ENCODE results near the gene RHOH.

RHOH gene

DNA sequence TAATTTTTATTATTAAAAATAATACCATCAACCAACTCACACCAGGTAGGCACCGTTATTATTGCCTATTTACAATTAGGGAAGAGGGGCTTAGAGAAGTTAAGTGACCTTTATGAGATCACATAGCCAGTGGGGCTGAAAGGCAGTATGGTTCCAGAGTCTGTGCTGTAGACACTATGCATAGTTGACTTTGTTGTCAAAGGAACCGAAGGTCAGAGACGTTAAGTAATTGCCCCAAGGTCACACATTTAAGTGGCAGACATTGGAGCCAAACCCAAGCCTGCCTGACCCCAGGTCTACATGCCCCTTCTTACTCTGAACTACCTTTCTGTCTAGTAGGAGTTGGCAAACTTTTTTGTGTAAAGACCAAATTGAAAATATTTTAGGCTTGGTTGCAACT is 36.4 kb downstream of the RHOH start:
- no peak for DNase-seq (ENCODE audit: low read depth in 2 of 3, low spot score in 2 of 3)

DNA sequence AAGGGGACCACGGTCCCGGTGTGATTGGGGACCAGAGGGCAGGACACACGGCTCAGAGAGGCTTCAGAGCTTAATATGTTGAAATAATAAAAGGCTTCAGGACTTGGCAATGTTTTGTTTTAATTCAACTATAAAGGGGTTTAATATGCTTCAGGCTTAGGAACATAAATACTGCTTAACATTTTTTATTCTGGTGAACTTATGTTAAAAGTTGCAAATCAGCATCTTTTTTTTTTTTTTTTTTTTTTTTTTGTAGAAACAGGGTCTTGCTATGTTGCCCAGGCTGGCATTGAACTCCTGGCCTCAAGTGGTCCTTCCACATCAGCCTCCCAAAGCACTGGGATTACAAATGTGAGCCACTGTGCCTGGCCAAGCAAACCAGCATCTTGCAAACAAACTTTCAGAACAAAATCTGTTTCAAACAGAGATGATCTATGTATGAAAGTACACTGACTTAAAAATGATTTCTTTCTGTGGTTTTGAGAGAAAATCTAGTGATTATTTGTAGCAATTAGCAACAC is 37.7 kb downstream of the RHOH start:
- DNase-seq (ENCODE audit: low read depth in 2 of 3, low spot score in 2 of 3), result no peak

DNA sequence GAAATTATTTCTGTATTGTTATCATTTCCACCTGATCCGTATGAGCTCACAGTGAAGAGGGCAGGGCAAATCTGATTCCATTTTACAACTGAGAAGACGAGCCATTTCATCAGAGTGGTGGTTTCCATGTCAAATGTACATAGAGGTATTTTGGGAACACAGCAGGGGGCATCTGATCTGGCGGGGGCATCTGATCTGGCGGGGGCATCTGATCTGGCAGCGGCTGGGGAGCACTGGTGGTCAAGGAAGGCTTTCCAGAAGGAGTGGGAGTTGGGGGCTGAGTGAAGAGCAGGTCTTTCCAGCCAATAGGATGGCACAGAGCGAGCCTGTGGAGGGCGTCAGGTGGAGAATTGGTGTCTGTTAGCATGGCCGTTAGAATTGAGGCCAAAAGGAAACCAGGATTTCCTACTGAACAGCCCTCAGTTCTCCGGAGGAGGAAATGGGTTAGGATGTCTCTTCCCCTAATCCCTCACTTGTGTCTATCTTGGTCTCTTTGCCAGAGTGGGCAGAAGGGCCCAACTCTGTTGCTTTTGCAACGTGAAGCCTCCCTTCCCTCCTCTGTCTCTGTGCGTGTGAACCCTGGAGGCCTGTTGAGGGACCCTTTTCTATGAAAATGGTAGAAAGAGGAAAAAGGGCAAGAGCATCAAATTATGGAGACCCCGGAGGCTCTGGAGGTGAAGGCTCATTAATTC is 41.3 kb downstream of the RHOH start:
- DNase-seq (ENCODE audit: low read depth in 2 of 3, low spot score in 2 of 3), result no peak

DNA sequence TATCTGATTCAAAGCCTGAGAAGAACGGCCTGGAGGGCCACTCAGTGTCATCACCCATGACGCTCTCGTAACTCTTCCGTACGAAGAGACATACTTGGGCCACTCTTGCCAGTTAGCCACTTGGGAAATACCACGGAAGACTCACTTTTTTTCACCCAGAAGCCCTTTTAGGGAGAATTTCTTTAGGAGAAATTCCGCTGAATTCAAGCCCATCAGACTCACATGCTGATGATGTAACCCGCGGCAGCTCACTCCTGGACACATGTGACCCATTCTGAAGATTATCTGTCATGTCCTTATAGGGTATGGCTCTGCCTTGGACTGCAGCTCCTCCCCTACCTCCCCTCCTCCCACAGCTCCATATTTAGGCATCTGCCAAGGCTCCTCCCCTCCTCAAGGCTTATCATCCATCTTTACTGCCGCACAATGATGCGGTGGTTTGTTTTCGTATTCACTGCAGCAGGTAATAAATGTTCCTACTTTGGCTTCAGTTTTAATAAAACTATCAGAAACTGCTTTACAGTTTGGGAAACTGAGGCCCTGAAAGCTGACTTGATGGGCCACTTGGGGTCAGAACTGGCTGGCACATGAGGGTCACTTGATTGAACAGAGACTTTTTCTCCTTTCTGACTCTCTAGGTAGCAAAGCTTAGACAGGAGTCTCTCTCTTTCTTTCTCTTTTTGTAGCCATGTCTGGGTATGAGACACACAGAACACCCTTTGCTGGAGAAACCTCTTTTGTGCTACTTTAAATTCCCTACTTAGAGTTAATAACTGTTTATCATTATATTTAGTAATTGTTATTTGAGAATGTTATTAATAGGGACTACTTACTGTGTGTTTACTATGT is 42.1 kb downstream of the RHOH start:
- no peak for DNase-seq (ENCODE audit: low read depth in 2 of 3, low spot score in 2 of 3)

DNA sequence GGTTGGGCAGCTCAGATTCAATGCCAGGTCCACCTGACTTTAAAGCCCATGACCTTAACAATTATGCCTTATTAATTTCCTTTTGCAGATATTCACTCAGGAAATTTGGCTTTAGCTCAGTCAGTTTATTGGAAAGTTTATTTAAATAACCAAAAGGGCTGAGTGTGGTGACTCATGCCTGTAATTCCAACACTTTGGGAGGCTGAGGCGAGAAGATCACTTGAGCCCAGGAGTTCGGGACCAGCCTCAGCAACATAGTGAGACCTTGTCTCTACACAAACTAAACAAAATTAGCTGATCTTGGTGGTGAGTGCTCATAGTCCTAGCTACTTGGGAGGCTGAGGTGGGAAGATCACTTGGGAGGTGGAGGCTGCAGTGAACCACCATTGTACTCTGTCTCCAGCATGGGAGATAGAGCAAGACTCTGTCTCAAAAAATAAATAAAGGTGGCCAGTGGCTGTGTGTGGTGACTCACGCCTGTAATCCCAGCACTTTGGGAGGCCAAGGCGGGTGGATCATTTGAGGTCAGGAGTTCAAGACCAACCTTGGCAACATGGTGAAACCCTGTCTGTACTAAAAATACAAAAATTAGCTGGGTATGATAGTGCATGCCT is 43.3 kb downstream of the RHOH start:
- DNase-seq (ENCODE audit: low read depth in 2 of 3, low spot score in 2 of 3), result no peak

DNA sequence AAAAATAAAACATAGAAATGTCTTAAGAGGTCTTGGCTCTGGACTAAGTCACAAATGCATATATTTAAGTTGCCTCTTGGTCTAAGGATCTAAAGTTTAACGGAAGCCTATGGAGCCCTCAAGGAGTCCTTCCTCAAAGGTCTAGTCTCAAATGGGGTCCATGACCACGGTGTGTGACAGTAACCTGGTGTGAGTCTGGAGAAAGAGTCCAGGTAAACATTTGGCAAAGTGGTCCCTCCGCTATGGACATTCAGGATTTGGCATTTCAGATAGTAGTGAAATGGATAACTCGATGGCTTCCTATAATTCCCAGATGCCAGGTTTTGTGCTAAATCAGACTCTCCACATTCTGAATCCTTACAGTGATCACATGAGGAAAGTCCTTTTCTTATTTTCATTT is 44.2 kb downstream of the RHOH start:
- DNase-seq (ENCODE audit: low read depth in 2 of 3, low spot score in 2 of 3), result no peak

DNA sequence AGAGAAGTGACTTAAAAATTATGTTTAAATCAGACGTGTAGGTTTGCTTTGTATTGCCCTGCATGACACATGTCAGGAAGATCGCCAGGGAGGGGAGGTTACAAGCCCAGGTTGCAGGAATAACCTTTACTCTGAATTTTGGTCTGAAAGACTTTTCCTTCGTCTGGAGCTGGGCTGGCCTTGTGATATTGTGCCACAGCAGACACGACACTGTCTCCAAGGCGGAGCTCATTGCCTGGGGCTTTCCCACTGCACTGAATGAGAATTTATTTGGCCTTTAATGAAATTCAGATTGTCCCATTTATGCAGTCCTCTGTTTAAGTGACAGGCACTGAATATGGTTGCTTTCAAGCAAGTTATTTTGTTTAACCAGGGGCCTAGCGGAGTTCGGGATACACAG is 45.1 kb downstream of the RHOH start:
- no peak for DNase-seq (ENCODE audit: low read depth in 2 of 3, low spot score in 2 of 3)

DNA sequence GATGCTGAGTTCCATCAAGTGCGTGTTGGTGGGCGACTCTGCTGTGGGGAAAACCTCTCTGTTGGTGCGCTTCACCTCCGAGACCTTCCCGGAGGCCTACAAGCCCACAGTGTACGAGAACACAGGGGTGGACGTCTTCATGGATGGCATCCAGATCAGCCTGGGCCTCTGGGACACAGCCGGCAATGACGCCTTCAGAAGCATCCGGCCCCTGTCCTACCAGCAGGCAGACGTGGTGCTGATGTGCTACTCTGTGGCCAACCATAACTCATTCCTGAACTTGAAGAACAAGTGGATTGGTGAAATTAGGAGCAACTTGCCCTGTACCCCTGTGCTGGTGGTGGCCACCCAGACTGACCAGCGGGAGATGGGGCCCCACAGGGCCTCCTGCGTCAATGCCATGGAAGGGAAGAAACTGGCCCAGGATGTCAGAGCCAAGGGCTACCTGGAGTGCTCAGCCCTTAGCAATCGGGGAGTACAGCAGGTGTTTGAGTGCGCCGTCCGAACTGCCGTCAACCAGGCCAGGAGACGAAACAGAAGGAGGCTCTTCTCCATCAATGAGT is 46.6 kb downstream of the RHOH start:
- DNase-seq (ENCODE audit: low read depth in 2 of 3, low spot score in 2 of 3), result no peak

DNA sequence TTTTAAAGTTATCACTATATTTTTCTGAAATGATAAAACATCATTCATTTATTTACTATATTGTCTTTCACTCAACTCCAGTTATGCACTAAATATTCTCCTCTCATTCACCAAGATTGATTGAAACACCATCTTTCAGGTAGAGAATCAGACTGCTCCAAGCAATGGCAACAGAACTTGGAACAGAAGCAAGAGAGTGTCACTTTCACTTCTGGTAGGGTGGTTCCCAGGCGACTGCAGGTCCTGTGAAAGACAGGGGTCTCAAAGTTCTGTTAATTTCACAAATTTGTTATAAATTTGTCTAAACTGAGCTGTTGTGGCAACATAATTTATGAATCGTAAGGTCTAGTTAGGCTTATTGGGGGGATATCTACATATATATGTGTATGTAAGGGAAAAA is 47.8 kb downstream of the RHOH start:
- no peak for DNase-seq (ENCODE audit: low read depth in 2 of 3, low spot score in 2 of 3)

DNA sequence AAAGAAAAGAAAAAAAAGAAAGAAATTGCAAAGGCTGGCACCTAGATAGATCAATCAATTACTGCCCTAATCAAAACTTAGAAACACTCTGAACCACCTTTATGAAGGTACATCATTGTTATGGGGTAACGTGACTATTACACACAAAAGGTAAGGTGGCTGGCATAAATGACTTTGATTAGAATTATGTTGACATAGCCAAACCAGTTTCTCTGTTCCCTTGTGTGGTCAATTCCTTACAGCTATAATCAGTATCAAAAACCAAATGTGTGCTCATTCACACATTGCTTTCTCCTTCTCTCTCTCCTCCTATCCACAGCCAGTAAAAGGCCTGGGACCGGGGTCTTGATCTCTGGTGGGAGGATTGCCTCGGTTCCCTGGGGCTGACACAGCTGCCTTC is 48.7 kb downstream of the RHOH start:
- no peak for DNase-seq (ENCODE audit: low read depth in 2 of 3, low spot score in 2 of 3)

DNA sequence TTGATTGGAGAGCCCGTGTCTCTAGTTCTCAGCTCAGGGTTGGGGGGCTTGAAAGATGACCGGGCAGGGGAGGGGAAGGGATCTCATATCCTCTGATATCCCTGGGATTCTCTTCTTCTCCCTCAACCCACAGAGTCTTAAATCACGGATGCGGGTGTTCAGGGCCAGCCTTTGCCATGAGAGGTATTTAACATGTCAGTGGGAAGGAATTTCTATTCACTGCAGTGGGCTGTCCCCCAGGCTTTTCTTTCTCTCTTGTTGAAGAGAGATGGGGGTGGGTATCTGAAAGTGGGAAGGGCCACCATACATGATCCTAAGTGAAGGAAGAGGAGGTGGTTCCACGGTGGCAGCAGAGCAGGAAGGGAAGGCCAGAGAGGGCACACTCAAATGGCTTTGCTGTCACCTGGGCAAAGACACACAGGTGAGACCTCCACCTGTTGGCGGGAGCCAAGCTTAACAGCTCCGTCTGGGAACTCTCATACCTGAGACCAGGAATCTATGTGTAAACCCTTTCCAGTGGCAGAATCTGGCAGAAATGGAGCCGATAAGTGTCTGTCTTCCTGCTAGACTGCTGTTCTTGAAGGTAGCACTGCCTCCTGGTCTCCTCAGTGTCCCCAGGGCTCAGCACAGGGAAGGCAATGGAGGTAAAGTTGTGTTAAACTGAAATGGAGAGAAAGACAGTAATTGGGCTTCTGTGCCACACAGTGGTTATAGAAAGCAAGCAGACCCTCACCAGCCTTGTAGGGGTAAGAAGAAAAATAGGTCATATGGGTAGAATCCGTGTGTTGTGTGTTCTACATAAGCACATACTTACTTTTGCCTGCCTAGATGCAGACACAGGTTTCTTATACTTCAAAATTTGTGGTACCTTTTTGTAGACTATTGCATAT is 49.4 kb downstream of the RHOH start:
- no peak for DNase-seq (ENCODE audit: low read depth in 2 of 3, low spot score in 2 of 3)

DNA sequence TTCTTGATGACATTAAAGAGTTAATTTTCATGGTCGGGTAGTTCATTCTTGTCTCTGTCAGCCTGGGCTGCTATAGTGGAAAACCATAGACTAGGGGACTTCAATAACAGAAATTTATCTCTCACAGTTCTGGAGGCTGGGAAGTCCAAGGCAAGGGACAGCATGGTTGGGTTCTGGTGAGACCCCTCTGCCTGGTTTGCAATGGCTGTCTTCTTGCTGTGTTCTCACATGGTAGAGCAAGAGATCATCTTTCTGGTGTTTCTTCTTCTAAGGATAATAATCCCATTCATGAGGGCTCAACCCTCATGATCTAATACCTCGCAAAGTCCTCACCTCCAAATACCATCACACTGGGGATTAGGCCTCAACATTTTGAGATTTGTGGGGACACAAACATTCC is 50.1 kb downstream of the RHOH start:
- DNase-seq (ENCODE audit: low read depth in 2 of 3, low spot score in 2 of 3), result no peak

DNA sequence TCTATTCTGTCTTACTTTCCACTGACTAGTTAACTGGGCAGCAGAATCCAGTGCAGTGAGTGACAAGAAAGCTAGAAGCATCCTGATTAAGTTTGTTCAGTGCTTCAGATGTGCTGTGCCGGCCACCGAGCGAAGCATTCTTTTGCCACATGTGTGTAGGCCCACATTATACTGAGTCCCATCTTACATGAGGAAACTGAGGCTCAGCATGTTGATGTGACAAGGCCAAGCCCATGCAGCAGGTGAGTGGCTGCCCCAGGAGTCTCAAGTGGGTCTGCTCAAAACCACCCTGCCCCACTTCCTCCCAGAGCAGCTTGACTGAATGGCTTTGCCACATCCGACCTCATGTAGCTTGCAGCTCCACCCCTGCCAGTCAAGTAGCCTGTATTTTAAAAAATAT is 50.5 kb downstream of the RHOH start:
- DNase-seq (ENCODE audit: low read depth in 2 of 3, low spot score in 2 of 3), result no peak

DNA sequence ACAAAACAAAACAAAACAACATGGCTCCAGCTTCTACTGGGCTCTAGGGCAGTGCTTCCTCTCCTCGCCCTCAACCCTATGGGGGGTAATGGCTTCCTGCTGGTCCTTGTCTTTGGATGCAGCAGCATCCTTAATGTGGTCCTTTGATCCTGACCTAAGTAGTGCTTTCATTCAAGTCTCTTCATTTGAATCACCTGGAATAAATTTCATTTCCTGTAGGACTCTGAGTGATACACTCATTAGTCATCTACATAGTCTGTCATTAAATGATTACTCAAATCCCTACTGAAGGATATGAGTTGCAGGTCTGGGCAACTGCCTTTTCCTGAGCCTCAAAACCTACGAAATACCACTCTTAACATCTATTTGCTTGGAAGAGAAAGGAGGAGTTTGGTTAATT is 54.5 kb downstream of the RHOH start:
- DNase-seq (ENCODE audit: low read depth in 2 of 3, low spot score in 2 of 3), result no peak

DNA sequence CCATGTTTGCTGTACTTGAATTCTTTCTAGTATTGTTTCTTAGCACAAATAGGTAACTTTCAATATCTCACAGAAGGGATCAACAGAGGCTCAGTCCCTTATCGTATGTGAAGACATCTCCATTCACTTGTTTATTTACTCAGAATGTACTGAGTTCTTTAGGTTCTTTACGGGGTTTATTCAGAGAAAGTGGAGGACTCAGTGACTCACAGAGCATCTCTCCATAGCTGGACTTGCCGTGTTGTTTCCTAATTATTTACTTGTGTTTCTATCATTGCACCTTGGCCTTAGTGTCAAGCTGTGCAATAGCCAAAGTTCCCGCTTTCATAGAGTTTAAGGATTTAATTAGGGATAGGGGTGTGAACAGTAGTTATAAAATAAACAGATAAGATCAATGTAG is 57.1 kb downstream of the RHOH start:
- no peak for DNase-seq (ENCODE audit: low read depth in 2 of 3, low spot score in 2 of 3)

DNA sequence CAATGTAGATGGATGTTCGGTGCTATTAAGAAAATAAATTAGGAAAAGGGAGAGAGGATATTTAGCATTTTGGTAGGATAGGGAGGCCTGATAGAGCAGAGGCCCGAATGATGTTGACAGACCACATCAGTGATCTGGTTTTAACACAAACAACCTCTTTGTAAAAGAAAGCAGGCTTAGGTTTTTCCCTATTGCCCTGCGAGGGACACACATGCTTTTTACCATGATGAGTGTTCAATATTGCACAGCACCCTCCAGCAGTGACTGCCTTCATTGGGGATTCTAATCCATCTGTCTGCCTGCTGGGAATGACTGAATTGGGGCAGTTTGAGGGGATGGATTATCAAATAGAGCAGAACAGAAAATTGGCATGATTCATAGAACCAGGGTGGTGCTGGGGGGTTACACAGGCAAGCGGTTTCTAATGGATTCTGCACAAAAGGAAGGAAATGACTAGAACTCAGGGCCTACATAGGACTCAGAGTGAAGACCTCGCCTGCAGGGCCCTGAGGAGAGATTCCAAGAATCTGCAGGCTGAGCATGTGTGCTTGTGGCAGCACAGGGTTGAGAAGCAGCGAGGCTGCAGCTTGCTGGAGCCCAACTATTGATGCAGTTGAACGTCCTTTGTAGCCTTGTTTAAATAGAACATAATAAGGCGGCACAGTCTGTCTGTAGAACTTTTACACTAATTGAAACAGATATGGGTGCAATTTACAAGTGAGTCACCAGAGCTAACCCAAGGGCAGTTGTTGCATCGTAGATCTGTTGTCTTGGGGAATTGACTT is 58.0 kb downstream of the RHOH start:
- DNase-seq (ENCODE audit: low read depth in 2 of 3, low spot score in 2 of 3), result no peak

DNA sequence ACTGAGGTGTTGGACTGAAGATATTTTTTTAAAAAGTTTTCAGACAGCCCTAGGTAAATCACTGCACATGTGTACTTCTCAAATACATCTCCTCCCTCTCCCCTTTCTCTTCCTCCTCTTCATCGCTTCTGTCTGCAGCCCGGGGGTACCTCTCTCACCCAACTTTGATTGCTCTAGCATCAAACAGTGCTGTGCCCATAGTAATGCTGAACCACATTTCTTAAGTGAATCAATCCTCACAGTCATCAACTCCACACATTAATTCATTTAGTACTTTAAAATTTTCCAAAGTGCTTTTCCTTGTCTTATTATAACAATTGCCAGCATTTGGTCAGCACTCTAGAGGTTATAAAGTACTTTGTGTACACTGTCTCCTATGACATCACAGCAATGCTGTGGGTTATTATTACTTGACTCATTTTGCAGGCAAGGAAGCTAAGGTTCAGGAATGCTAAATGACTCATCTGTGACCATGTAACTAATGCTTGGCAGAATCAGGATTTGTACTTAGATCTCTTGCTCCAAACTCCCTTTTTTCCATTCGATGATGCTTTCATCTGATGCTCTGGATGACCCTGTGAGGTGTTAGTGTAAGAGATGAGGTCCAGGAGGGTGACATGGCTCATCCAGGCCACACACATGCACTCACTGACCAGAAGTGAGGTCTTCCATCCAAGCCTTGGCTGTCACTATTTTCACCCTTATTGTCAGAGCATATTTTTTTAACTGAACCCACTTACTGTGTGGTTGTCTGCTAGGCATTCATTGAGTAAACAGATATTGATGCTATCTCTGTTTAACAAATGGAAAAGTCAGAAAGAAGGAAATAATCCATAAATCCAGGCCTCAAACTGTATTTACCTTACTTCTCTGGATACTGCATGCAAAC is 58.8 kb downstream of the RHOH start:
- no peak for DNase-seq (ENCODE audit: low read depth in 2 of 3, low spot score in 2 of 3)

DNA sequence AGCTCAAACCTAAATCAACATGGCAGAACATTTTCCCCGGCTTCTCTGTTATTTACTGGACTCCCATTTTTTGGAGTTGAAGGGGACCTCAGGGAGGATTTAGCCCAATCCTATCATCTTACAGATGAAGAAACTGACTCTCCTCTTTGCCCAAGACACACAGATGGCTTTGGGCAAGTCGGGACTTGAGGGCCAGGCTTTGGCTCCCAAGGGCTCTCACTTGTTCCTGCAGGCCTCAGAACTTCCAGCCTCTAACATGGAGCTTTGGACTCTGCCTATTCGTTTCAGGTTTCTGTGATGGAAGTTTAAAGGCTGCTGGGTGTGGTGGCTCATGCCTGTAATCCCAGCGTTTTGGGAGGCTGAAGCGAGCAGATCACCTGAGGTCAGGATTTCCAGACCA is 59.5 kb downstream of the RHOH start:
- DNase-seq (ENCODE audit: low read depth in 2 of 3, low spot score in 2 of 3), result no peak

DNA sequence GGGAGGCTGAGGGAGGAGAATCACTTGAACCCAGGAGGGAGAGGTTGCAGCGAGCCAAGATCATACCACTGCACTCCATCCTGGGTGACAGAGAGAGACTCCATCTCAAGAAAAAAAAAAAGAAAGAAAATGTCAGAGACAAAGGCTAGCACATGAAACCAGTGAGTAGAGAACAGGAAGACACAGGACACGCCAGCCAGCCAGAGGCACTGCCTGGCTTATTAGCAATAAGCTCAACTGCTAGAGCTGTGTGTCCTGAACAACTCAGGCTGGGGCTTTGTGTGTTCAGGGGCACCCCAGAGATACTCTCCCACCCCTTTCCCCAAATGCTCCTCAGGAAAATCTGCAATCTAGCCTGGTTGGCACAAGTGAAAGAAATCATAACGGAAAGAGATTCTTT is 60.0 kb downstream of the RHOH start:
- DNase-seq (ENCODE audit: low read depth in 2 of 3, low spot score in 2 of 3), result no peak

Data from activated CD8-positive, alpha-beta memory T cell treated with anti-CD3 and anti-CD28 coated beads for 48 hours (primary cell).